GM12874 (cell line): ENCODE data around the gene MAGI2.

Source experiments
- CTCF ChIP-seq: IDR thresholded peaks from 2 replicates; pipeline ENCODE4 v1.5.1; 2011; ENCODE audit warnings: low read depth, mild to moderate bottlenecking, control low read depth, low read length, moderate library complexity; ENCODE audit not compliant: insufficient read depth

The MAGI2 gene

GRCh38 chr7:79414910-79415309, 38.6 kb downstream of the MAGI2 start:
- TF ChIP-seq CTCF = no peak

- no peak for TF ChIP-seq CTCF
Observed at GRCh38 chr7:79412915-79413314, 40.6 kb downstream of the MAGI2 start.

GRCh38 chr7:79412438-79412837, 41.0 kb downstream of the MAGI2 start:
- no peak for TF ChIP-seq CTCF

- no peak for TF ChIP-seq CTCF
Observed at GRCh38 chr7:79410345-79410744, 43.1 kb downstream of the MAGI2 start.

- no peak for TF ChIP-seq CTCF
Observed at GRCh38 chr7:79407351-79407750, 46.1 kb downstream of the MAGI2 start.

DNA sequence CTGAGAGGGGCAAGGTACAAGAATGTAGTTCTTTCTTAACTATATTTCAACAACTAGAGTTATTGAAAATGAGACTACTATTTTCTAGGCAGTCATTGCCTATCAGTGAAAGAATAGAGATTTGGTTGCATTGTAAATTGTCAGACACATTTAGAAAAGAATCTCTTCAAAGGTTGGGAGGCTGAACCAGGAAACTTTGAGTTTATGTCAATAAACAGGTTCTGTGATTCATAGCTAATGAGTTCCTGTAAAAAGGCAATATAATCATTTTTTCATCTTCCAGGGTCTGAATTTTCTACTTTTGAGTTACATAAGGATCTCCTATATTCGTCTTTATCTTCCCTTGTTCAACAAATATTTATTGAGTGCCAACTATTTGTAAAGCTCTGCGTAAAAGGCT, 47.1 kb downstream of the MAGI2 start:
- TF ChIP-seq CTCF = no peak

DNA sequence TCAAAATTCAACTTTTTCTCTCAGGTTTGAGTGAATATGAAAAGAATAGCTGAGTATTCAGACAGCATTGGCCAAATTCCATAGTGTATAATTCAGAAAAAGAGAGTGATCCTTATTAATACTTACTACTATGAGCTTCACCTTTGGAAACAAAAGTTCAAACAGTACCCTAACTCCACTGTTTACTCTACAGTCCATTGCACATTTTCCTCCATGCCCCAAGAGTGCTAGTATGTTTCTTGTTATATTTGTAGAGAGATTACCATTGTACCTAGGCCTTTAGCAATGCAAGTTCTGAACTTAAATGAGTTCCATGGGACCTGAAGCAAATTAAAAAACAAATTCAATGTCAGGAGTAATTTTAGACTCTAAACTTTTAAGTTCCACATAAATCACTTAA, 48.1 kb downstream of the MAGI2 start:
- no peak for TF ChIP-seq CTCF

- no peak for TF ChIP-seq CTCF
Observed at GRCh38 chr7:79403879-79404278, 49.6 kb downstream of the MAGI2 start.
